Dendritic cell treated with granulocyte-macrophage colony-stimulating factor and Interleukin-4, amounts not matched to agents 40 ng/mL and 50 ng/mL, for 4 days (primary cell): Measurements from ENCODE around the gene C8G.

Source experiments
- H3K27ac Mint-ChIP-seq: one replicate; pipeline ENCODE4 v1.8.0; 2022; ENCODE audit warnings: mild to moderate bottlenecking, mixed read lengths
- H3K27me3 Mint-ChIP-seq: one replicate; pipeline ENCODE4 v1.8.0; 2022; ENCODE audit warnings: mild to moderate bottlenecking, mixed read lengths
- H3K36me3 Mint-ChIP-seq: one replicate; pipeline ENCODE4 v1.8.0; 2022; ENCODE audit warnings: low read depth, mixed read lengths
- H3K4me1 Mint-ChIP-seq: one replicate; pipeline ENCODE4 v1.8.0; 2022; ENCODE audit warnings: low read depth, mixed read lengths
- H3K4me3 Mint-ChIP-seq: one replicate; pipeline ENCODE4 v1.8.0; 2022; ENCODE audit warnings: mild to moderate bottlenecking, moderate library complexity, mixed read lengths
- H3K9me3 Mint-ChIP-seq: one replicate; pipeline ENCODE4 v1.8.0; 2022; ENCODE audit warnings: mixed read lengths
- intact Hi-C: fragments of 100-400 bp; cut with micrococcal nuclease; formaldehyde crosslinking; loops from one replicate; pipeline ENCODE4 v1.15.0; 2022

Gene C8G

DNA sequence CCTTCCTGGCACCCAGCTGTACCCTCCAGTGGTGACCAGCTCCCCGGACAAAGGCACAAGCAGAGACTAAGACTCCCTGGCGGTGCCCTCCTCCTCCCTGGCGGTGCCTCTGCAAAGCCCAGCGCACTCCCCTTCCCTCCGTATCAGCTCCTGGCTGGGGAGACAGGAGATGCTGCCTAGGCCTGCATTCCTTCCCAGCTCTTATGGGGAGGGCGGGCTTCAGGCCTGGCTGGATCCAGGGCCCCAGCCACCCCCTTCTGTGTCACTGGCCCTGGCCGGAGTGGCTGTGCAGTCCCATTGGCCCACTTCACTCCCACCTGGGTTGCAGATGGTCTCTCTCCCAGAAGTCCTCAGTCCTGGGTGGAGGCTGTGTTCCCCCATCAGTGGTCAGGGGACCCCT is 13.4 kb downstream of the C8G start:
- Mint-ChIP-seq H3K27me3 (peaks cover 16% of the 10 kb centered on the region), H3K9me3 (peaks cover 10% of the 10 kb centered on the region), H3K4me3 (no peak overlapping the region), H3K4me1 (no peaks in the 10 kb centered on the region), H3K27ac (no peak overlapping the region), H3K36me3 (no peaks in the 10 kb centered on the region)
- intact Hi-C loops: no loop called here

DNA sequence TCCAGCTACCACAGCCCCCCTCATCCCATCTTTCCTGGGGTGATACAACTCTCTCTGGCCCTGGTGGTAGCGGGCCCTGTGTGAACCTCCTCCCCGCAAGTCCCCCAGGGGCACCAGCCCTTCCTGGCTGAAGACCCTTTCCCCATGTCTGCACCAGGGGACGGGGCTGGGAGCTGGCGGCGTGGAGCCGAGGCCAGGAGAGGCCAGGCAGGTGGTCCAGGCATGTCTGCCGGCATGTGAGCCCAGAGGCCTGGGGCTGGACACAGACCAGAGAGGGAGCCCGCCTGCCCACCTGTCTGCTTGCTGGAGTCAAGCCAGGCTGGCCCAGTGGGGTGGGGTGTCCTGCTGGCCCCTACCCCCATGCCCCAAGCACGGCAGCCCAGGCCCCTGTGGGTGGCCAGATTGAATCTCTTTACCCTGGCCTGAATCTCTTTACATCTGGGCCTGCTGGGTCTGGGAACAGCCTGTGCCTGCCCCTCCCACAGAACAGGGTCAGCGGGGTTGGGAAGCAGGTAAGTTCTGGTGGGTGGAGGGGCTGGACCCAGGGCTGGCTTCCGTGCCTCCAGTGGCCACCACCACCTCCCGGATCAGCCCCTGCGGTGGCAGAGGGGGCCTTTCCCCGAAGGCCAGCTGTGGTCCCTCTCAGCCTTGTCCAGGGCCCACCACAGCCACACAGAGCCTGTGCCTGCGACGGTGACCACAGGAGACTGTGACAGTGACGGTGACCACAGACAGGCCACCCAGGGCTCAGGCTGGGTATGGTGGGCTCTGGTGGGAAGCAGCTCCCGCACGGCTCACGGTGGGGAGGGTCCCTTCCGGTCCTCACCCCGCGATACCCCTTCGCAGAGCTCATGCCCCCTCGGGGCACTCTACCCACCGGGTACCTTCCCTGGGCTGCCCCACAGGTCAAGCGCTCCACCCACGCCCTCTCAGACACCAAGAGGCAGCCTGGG is 14.1 kb downstream of the C8G start:
- Mint-ChIP-seq H3K4me3 (no peak overlapping the region), H3K36me3 (no peaks in the 10 kb centered on the region), H3K27ac (no peak overlapping the region), H3K27me3 (peaks cover 16% of the 10 kb centered on the region), H3K4me1 (peaks cover 1% of the 10 kb centered on the region), H3K9me3 (peaks cover 10% of the 10 kb centered on the region)
- intact Hi-C loops: no loop called here

DNA sequence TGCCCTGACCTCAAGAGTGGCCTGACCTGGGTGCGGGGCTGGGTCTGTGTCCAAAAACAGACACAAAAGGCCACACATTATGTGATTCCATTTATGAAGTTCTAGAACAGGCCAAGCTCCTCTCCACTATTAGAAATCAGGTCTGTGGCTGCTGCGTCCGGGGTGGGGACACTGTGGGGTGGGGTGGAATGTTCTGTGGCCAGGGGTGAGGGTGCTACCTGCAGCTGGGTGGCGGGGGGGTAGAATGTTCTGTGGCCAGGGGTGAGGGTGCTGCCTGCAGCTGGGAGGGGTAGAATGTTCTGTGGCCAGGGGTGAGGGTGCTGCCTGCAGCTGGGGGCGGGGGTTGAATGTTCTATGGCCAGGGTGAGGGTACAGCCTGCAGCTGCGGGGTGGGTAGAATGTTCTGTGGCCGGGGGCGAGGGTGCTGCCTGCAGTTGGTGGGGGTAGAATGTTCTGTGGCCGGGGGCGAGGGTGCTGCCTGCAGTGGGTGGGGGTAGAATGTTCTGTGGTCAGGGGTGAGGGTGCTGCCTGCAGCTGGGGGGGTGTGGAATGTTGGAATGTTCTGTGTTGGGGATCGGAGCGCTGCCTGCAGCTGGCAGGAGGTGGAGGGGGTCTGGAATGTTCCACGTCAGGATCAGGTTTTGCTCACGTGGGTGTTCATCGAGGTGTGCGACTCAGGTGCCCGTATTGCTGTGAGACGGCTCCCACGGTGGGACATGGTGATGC is 15.3 kb downstream of the C8G start:
- H3K27ac Mint-ChIP-seq: no peak overlapping the region
- no peak overlapping the region for H3K4me3 Mint-ChIP-seq

DNA sequence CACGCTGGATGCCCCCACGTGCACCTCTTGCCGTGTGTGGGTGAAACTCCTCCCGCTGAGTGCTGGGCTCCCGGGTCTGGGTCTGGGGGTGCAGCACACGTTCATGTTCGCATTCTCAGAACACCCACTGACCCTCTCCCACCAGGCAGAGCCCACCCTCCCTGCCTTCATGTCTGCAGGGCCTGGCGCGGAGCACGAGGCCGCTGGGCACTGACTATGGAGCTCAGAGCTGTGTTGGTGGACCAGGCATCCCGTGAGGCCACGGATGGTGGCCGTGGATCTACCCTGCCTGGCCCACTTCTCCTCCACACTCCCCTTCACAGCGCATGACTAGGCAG is 15.9 kb downstream of the C8G start:
- peaks cover 12% of the 10 kb centered on the region for H3K4me1 Mint-ChIP-seq
- no peak overlapping the region for H3K27ac Mint-ChIP-seq
- peaks cover 10% of the 10 kb centered on the region for H3K9me3 Mint-ChIP-seq
- no peak overlapping the region for H3K4me3 Mint-ChIP-seq
- intact Hi-C loops: no loop called here
- peaks cover 14% of the 10 kb centered on the region for H3K27me3 Mint-ChIP-seq
- no peaks in the 10 kb centered on the region for H3K36me3 Mint-ChIP-seq

More for the DNA sequence above, 15.3 kb downstream of the C8G start:
- H3K9me3 Mint-ChIP-seq: peaks cover 10% of the 10 kb centered on the region
- H3K27me3 Mint-ChIP-seq: peaks cover 11% of the 10 kb centered on the region
- intact Hi-C loops: no loop called here
- H3K4me1 Mint-ChIP-seq: peaks cover 8% of the 10 kb centered on the region
- no peaks in the 10 kb centered on the region for H3K36me3 Mint-ChIP-seq

DNA sequence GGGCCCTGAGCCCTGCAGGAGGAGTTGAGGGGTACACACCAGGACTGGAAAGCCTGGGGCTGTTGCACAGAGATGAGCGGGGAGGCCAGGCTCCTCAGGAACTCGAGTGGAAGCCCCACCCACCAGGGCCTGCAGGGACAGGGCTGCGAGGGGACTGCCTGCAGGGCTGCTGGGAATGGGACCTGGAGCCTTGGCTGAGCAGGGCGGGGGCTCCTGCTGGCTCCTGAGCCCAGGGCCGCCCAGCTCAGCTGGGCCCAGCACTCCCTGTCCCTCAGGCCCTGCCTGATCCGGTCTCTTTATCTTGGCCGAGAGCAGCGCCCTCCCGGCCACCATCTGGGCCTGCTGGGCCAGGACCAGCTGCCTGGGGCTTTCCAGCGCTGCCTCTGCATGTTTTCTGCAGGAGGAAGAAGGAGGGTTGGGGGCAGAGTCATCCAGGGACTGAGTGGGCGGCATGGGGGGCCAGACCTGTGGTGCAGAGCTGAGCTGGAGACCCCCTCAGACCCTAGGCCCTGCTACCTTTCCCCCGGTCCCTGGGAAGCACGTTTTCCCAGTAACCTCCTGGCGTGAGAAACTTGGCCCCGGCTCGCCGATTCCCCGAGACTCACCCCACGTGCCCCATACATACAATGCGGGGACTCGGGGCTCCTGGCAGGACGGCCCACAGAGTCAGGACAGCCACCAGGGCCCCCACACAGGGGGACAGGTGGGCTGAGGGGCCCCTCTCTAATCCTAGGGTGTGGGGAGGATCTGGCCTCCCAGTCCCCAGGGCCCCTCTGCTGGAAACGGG is 16.4 kb downstream of the C8G start:
- Mint-ChIP-seq H3K36me3 (no peaks in the 10 kb centered on the region), H3K4me3 (no peak overlapping the region), H3K27ac (no peak overlapping the region), H3K9me3 (peaks cover 6% of the 10 kb centered on the region), H3K27me3 (peaks cover 20% of the 10 kb centered on the region), H3K4me1 (peaks cover 18% of the 10 kb centered on the region)
- intact Hi-C loops: no loop called here

DNA sequence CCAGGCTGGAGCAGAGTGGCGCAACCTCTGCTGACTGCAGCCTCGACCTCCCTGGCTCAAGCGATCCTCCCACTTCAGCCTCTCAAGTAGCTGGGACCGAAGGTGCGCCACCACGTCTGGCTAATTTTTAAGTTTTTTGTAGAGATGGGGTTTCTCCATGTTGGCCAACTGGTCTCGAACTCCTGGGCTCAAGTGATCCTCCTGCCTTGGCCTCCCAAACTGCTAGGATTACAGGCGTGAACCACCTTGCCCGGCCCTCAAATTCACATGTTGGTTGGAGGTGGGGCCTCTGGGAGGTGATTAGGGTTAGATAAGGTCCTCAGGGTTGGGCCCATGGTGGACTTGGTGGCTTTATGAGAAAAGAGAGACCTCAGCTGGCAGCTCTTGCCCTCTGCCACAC is 17.1 kb downstream of the C8G start:
- Mint-ChIP-seq H3K27ac (no peak overlapping the region), H3K27me3 (peaks cover 25% of the 10 kb centered on the region), H3K4me3 (no peak overlapping the region), H3K4me1 (peaks cover 20% of the 10 kb centered on the region), H3K9me3 (no peaks in the 10 kb centered on the region), H3K36me3 (no peaks in the 10 kb centered on the region)
- intact Hi-C loops: no loop called here

DNA sequence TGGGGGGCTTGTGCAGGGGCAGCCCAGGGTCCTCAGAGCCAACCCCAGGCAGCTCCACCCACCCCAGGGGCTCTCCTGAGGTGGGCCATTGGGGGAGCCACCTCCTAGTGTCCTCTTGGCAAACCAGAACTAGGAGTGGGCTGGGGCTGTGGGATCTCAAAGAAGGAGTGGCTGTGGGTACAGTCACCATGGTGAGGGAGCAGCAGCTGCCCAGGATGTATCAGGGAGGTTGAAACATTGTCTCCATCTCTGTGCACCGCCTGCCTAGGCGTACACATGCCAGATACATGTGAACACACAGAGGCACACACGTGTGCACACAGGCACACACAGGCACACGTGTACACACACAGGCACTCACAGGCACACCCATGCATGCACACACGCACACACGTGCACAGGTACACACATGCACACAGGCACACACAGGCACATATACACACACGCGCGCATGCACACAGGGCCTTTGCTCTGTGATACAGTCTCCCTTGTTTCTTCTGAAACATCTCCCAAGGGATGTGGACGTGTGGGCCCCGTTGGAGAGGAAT is 17.7 kb downstream of the C8G start:
- H3K36me3 Mint-ChIP-seq: no peaks in the 10 kb centered on the region
- intact Hi-C loops: no loop called here
- H3K4me3 Mint-ChIP-seq: no peak overlapping the region
- peaks cover 26% of the 10 kb centered on the region for H3K27me3 Mint-ChIP-seq
- H3K9me3 Mint-ChIP-seq: no peaks in the 10 kb centered on the region
- peak overlapping the region; percentile 28 for H3K27ac Mint-ChIP-seq
- peaks cover 20% of the 10 kb centered on the region for H3K4me1 Mint-ChIP-seq

DNA sequence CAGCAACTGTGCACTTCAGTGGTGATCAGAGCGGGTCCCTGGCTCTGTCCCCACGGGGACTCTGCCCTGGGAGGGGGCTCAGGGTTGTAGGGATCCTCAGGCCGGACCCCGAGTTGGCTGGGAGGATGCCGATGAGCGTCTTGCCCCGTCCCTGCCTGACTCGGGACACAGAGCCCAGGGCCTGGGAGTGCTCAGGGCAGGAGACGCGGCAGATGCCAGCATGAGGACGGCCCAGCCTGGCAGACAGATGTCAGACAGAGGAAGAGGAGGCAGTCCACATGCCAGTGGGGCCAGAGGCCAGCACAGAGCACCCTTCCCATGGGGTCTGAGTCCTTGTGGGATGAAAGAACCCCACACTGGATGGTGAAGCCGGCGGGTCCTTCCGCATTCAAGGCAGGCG is 18.3 kb downstream of the C8G start:
- H3K4me1 Mint-ChIP-seq: peaks cover 20% of the 10 kb centered on the region

DNA sequence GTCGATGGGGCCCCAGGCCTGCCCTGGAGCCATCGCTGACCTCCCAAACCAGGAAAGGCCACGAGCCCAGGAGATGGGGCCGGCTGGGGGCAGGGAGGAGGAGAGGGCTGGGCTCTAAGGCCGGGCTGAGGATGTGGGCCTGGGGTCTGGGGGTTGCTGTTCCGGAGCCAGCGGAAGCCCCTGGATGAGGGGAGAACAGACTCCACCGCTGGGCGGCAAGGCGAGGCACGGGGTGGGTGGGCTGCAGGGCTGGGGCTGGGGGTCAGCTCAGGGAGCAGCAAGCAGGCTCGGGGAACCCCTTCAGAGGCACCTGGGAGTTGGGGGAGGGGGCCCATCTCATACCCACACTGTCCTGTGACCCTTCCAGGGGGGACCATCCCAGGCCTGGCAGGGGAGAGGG is 18.7 kb downstream of the C8G start:
- H3K27ac Mint-ChIP-seq: peak overlapping the region; percentile 28
- intact Hi-C loops: no loop called here
- H3K27me3 Mint-ChIP-seq: peaks cover 26% of the 10 kb centered on the region
- H3K9me3 Mint-ChIP-seq: no peaks in the 10 kb centered on the region
- H3K4me1 Mint-ChIP-seq: peaks cover 20% of the 10 kb centered on the region
- H3K4me3 Mint-ChIP-seq: no peak overlapping the region
- H3K36me3 Mint-ChIP-seq: no peaks in the 10 kb centered on the region

More for the DNA sequence above, 18.3 kb downstream of the C8G start:
- intact Hi-C loops: no loop called here
- H3K4me3 Mint-ChIP-seq: no peak overlapping the region
- no peaks in the 10 kb centered on the region for H3K9me3 Mint-ChIP-seq
- H3K27me3 Mint-ChIP-seq: peaks cover 24% of the 10 kb centered on the region
- no peaks in the 10 kb centered on the region for H3K36me3 Mint-ChIP-seq
- peak overlapping the region; percentile 28 for H3K27ac Mint-ChIP-seq

DNA sequence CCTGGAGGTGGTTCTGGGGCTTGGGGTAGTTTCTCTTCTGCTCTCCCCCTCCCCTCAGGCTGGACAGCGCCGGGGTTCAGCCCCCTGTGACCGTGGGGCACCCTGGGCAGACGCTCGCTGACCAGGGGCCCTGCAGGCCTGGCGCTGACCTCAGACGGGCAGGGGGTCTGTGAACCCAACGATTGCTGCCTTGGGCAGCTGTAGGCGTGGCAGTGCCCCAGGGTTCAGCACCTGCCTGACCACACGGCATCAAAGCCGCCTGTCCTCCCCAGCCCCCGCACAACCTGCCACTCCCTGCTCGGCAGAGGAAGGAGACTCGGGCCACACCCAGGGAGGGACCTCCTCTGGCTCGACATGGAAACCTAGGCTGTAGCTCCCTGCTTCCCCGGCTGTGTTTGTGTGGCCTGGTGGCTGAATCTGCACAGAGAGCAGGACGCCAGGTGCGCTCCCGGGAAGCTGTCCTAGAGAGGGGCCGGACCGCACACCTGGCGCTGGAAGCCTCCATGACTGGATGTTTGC is 19.2 kb downstream of the C8G start:
- Mint-ChIP-seq H3K27me3 (peaks cover 29% of the 10 kb centered on the region), H3K4me3 (no peak overlapping the region), H3K9me3 (no peaks in the 10 kb centered on the region), H3K27ac (peak overlapping the region; percentile 35), H3K4me1 (peaks cover 20% of the 10 kb centered on the region), H3K36me3 (no peaks in the 10 kb centered on the region)
- intact Hi-C loops: no loop called here

DNA sequence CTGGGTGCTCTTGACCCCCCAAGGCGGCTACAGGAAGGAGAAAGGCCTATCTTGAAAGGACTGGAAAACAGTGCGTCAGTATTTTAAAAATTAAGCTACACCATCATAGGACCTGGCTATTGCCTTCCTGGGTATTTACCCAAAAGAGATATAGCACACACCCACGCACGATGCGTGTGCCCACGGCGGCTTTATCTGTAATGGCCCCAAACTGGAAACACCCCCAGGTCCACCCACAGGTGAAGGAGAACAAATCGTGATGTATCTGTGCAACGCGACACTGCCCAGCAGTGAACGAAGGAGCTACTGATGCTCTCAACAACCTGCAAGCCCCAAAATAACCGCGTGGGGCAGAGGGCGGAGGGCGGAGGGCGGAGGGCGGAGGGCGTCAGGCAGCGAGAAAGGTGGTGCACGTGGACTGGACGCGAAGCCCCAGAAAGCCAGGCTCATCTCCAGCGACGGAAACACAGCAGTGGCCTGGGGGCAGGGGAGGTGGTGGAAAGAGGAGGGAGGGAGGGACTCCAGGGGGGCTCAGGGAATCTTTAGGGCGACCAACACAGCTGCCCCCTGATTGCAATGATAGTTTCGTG is 19.9 kb downstream of the C8G start:
- intact Hi-C loops: no loop called here
- H3K27ac Mint-ChIP-seq: peak overlapping the region; percentile 35
- no peak overlapping the region for H3K4me3 Mint-ChIP-seq

DNA sequence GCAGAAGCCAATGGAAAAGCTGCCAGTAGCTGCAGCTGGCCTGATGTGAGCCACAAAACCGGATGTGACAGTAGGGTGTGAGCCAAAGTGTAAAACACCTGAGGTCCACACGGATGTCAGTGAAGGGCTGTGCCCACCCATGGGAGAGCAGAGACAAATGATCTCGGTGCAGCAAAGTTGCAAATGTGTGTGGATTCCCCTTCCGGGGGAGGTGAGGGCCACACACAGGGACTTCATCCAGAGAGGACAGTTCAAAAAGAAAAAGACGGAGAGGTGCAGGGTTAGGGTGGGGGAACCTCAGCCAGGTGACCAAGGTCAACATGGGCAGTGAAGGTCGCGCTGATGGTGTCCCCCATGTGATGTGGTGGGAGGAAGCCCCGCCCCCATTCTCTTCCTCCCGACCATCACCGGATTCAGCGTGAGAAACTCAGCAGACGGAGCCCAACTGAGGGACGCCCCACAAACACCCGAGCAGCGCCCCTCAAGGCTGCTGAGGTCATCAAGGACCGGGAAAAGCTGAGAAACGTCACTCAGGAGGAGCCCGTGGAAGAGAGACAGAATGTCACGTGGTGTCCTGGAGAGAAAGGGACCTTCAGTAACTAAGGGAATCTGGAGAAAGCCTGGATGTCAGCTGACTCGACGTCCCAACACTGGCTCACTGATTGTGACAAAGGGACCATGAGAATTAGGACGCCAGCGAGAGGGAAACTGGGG is 20.9 kb downstream of the C8G start:
- H3K27ac Mint-ChIP-seq: peak overlapping the region; percentile 68
- H3K4me3 Mint-ChIP-seq: no peak overlapping the region
- intact Hi-C loops: no loop called here
- H3K36me3 Mint-ChIP-seq: no peaks in the 10 kb centered on the region
- peaks cover 37% of the 10 kb centered on the region for H3K27me3 Mint-ChIP-seq
- peaks cover 20% of the 10 kb centered on the region for H3K4me1 Mint-ChIP-seq
- no peaks in the 10 kb centered on the region for H3K9me3 Mint-ChIP-seq

More for the DNA sequence above, 19.9 kb downstream of the C8G start:
- peaks cover 20% of the 10 kb centered on the region for H3K4me1 Mint-ChIP-seq
- peaks cover 30% of the 10 kb centered on the region for H3K27me3 Mint-ChIP-seq
- no peaks in the 10 kb centered on the region for H3K9me3 Mint-ChIP-seq
- H3K36me3 Mint-ChIP-seq: no peaks in the 10 kb centered on the region
